ENCODE results near the gene TMEM126A.
"Not testable (repeated sequence)": the region's sequence is repeated elsewhere in the genome, so short reads cannot be mapped to it uniquely, and the experiment has no call there.

The TMEM126A gene

GRCh38 chr11:85652786-85653447 lies 5.2 kb downstream of the TMEM126A start:
- peaks cover 5 to 6% of the 10 kb centered on the region in 2 experiments for H3K4me1 ChIP-seq (ENCODE audit: control insufficient read depth in 1 of 2, insufficient read depth in 1 of 2, low read depth in 1 of 2, low read length in 1 of 2)
- H3K27ac ChIP-seq = no peak overlapping the region
- H3K36me3 ChIP-seq = peaks cover 26% of the 10 kb centered on the region
- H3K9me3 ChIP-seq = no peaks in the 10 kb centered on the region
- no peak for TF ChIP-seq CTCF (IDR thresholded peaks at IDR 0.05)
- no peak overlapping the region for H3K4me3 ChIP-seq (ENCODE audit: low read depth in 1 of 2, low read length in 1 of 2)
- no peaks in the 10 kb centered on the region for H3K27me3 ChIP-seq

- not testable (repeated sequence) for H3K27me3 ChIP-seq; H3K4me1 ChIP-seq (ENCODE audit: control insufficient read depth in 1 of 2, insufficient read depth in 1 of 2, low read depth in 1 of 2, low read length in 1 of 2); H3K27ac ChIP-seq; H3K4me3 ChIP-seq (ENCODE audit: low read depth in 1 of 2, low read length in 1 of 2); H3K9me3 ChIP-seq
- peaks cover 29% of the 10 kb centered on the region for H3K36me3 ChIP-seq
Measured at GRCh38 chr11:85654343-85654742, 6.6 kb downstream of the TMEM126A start.

DNA sequence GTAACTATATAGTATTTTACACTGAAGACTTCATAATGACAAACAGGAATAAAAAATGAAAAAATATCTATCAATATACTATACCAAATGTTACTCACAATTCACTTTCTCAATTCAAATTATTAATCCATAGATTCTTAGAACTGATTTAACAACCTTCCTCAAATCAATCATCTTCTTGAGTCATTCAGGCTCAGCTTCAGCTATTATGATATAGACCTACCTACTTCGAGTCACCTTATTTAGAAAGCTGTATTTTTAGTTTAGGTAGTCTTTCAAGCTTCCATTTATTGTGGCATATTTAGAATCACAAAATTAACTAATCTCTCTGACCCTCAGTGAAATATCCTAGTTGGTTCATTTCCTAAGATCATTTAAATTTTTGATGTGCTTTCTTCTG lies 9.0 kb downstream of the TMEM126A start:
- no peak for TF ChIP-seq CTCF (IDR thresholded peaks at IDR 0.05)
- Histone ChIP-seq H3K36me3 (peaks cover 40% of the 10 kb centered on the region), H3K4me1 (ENCODE audit: control insufficient read depth in 1 of 2, insufficient read depth in 1 of 2, low read depth in 1 of 2, low read length in 1 of 2) (no peaks in the 10 kb centered on the region), H3K27me3 (no peaks in the 10 kb centered on the region), H3K4me3 (ENCODE audit: low read depth in 1 of 2, low read length in 1 of 2) (no peak overlapping the region), H3K9me3 (no peaks in the 10 kb centered on the region), H3K27ac (no peak overlapping the region)

- H3K4me3 ChIP-seq (ENCODE audit: low read depth in 1 of 2, low read length in 1 of 2) = no peak overlapping the region
- no peaks in the 10 kb centered on the region for H3K9me3 ChIP-seq
- no peak for TF ChIP-seq CTCF (IDR thresholded peaks at IDR 0.05)
- no peak overlapping the region for H3K27ac ChIP-seq
- peaks cover 13 to 14% of the 10 kb centered on the region in 2 experiments for H3K4me1 ChIP-seq (ENCODE audit: control insufficient read depth in 1 of 2, insufficient read depth in 1 of 2, low read depth in 1 of 2, low read length in 1 of 2)
- peaks cover 40% of the 10 kb centered on the region for H3K36me3 ChIP-seq
- no peaks in the 10 kb centered on the region for H3K27me3 ChIP-seq
Measured at GRCh38 chr11:85658180-85658579, 10.4 kb downstream of the TMEM126A start.

DNA sequence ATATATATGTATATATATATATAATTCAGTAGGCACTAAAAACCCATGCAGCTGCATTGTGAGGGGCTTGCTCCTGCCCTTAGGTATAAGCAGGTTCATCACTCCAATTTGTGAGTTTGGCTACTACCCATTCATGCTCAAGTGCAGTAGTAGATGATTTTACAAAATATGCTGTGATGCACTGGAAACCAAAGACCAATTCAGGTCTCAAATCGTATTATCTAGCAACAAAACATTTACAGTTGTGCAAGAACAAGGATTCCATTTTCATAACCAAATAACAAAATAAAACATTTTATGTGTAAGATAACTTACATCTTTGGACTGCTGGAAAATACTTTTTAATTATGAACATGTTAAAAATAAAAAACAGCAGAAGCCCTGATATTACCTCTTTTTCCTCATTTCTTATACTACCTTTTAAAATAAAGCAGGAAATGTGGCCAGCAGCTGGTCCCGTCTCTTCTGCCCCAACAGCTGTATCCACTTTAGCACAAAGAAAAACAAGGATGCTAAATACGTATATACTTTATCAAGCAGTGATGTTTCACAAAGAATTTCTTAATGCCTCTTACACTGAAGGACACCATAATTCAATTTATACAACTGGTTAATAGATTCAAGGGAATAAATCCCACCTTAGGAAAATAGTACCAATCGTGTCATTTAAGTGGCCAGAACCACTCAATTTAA lies 14.4 kb downstream of the TMEM126A start:
- Histone ChIP-seq H3K4me1 (ENCODE audit: control insufficient read depth in 1 of 2, insufficient read depth in 1 of 2, low read depth in 1 of 2, low read length in 1 of 2) (peaks cover 23 to 28% of the 10 kb centered on the region in 2 experiments), H3K9me3 (no peaks in the 10 kb centered on the region), H3K4me3 (ENCODE audit: low read depth in 1 of 2, low read length in 1 of 2) (no peak overlapping the region), H3K36me3 (peaks cover 20% of the 10 kb centered on the region), H3K27me3 (no peaks in the 10 kb centered on the region), H3K27ac (no peak overlapping the region)
- TF ChIP-seq CTCF (IDR thresholded peaks at IDR 0.05) = no peak

DNA sequence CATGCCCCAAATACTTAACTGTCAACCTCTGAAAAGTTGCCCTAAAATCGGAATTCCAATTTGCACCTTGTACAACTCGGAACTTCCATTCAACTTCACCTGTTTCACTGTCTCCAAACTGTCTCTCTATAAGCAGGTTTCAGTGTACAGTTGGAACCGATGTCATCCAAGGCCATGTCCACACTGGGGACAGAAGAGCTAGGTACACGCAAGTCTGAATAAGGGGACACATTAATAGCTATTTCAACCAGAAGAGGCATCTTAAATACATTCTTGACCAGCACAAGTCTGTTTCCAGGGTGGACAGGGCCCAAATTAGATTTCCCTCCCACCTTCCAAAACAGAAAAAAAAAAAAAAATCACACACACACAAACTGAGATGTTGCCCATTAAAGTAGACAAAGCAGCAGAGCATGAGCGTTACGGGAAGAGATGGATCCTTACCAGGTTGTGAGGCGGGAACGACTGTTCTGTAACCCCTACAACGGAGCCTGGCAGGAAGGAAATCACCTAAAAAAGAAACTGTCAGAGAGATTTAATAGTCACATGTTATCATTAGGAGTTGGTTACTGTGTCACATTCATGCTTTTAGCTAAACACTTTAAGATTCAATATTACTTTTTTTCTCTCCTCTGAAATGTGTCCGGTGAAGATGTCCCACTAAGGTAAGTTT lies 15.4 kb downstream of the TMEM126A start:
- peaks cover 23 to 28% of the 10 kb centered on the region in 2 experiments for H3K4me1 ChIP-seq (ENCODE audit: control insufficient read depth in 1 of 2, insufficient read depth in 1 of 2, low read depth in 1 of 2, low read length in 1 of 2)
- peak overlapping the region; percentile 92 for H3K27ac ChIP-seq
- no peaks in the 10 kb centered on the region for H3K9me3 ChIP-seq
- TF ChIP-seq CTCF (IDR thresholded peaks at IDR 0.05) = no peak
- peaks cover 14% of the 10 kb centered on the region for H3K36me3 ChIP-seq
- peak overlapping the region; percentile 89 to 95 for H3K4me3 ChIP-seq (ENCODE audit: low read depth in 1 of 2, low read length in 1 of 2)
- no peaks in the 10 kb centered on the region for H3K27me3 ChIP-seq
